GM12875 (cell line): Measurements from ENCODE around the gene DSCAM.

Experiments
- H3K4me3 ChIP-seq: one replicate; pipeline ENCODE4 v1.5.1; 2011; ENCODE audit warnings: low read depth, low read length, control low read depth
- TF ChIP-seq, protein P1 (sequence below): IDR thresholded peaks from 2 replicates; pipeline ENCODE4 v1.5.1; 2011; ENCODE audit warnings: low read depth, mild to moderate bottlenecking, control low read depth, inconsistent platforms, low read length, moderate library complexity, borderline replicate concordance; ENCODE audit not compliant: insufficient read depth

DSCAM gene

DNA sequence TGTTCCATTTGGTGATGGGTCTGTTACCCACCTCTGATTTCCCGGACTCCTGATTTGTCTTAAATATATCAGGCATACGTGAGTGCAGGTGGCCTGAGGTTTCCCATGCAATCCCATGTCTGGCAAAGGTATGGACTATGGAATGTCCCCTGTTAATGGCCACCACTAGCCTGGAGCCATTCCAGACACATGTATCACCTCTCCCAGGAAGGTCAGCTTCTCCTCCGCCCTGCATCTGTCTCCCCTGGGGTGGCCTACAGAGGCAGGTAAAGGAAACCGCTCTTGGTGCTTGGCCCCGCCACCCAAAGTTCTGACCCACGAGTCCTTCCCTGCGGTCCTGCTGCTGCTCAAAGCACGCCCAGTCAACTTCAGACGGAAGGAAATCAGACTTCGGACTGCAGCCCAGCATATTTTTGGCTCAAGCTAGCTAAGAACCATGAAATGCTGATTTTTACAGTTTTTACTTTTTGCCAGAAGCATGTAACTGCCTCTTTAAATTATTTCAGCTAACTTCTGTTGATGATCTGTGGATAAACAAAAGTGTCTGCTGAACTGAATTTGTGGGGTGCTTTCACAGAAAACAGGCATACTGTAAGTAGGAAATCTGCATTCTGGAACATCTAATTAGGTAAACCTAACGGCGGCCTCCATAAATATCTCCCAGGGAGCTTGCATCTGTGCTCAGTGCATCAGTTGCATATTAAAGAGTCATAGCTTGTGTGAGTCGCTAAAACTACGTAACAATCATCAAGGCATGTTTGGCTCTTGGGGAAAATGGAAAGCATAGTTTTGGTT is 873.8 kb downstream of the DSCAM start:
- TF ChIP-seq, protein P1, sequence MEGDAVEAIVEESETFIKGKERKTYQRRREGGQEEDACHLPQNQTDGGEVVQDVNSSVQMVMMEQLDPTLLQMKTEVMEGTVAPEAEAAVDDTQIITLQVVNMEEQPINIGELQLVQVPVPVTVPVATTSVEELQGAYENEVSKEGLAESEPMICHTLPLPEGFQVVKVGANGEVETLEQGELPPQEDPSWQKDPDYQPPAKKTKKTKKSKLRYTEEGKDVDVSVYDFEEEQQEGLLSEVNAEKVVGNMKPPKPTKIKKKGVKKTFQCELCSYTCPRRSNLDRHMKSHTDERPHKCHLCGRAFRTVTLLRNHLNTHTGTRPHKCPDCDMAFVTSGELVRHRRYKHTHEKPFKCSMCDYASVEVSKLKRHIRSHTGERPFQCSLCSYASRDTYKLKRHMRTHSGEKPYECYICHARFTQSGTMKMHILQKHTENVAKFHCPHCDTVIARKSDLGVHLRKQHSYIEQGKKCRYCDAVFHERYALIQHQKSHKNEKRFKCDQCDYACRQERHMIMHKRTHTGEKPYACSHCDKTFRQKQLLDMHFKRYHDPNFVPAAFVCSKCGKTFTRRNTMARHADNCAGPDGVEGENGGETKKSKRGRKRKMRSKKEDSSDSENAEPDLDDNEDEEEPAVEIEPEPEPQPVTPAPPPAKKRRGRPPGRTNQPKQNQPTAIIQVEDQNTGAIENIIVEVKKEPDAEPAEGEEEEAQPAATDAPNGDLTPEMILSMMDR = no peak
- H3K4me3 ChIP-seq = no peak overlapping the region

DNA sequence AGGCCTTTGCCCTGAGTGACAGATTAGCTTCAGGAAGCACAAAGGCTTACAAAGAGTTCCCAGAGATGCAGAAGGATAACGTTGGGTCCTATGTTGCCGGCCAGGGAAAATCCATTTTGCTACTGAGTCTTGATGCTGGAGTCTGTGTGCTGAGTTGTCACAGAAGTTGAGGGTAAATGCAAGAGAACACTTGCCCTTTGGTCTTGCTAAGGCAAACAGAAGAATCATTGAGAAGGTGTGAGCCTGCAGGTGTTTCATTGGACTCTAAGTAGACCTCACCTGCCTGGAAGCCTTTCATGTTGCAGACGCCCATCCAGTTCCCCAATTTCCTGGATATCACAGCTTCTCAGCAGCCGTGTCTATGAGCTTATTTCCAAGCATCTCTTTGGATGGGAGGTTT is 874.5 kb downstream of the DSCAM start:
- H3K4me3 ChIP-seq = no peak overlapping the region
- TF ChIP-seq, protein P1 = no peak

DNA sequence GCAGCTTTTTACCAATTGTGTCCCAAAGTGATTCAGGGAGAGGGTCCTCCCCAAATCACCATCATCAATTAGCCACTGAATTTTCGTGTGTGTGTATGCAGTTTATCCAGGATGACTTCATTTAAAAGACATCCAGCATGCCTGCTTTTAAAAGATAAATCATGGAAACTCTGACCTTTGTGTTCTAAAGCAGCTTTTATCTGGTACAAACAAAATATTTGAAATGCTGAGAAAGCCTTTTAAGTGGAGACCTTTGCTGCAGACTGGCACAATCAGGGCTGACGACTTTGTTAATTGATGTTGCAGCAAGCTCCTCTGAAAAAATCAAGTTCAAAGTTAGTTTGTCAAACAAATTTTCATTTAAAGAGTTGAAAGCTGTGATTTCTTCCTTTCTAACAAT is 875.0 kb downstream of the DSCAM start:
- H3K4me3 ChIP-seq = no peak overlapping the region
- TF ChIP-seq, protein P1 = no peak

DNA sequence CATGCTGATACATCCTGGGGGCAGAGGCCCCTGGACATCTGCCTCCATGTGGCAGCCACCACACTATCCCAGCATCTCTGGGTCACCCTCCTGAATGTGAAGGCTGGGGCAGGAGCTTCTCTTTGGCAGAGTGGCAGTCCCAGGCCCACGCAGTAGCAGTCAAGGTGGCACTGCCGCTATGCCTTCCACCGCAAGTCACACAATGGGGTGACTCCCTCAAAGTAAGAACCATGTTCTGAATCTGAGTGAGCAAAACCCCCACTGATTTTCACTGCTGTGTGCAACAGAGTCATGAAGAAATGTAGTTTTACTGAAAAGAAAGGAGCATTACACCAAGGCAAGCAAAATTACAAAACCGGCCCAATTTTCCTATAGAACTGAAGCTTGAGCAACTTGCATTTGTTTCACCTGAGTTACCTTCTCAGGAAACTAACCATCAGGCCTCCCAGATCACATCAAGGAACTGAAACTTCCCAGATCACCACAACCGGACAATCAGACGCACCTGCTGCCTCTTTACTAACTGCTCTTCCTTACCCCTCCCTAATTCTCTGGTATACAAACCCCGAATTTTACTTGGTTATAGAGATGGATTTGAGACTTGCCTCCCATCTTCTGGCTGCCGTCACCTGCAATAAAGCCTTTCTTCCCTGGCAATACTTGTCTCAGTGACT is 877.1 kb downstream of the DSCAM start:
- no peak overlapping the region for H3K4me3 ChIP-seq
- TF ChIP-seq, protein P1 = no peak

DNA sequence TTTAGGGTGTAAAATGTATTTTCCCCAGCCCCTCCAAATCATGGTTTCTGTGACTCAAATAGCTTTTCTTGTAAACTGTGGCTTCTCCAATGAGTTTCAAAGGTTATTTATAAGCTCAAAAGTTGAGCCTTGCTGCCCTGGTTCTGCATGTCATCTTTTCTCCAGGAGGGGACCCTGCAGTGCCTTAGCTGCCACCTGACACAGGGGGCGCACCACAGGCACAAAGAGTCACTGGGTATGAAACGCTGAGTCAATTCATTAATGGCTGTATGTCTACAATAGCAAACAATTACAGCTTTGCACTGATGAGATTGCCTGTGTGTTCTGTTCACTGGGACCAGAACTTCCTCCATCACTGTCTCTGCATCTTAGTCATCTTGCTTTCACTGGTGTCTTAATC is 878.9 kb downstream of the DSCAM start:
- TF ChIP-seq, protein P1 = no peak
- no peak overlapping the region for H3K4me3 ChIP-seq

DNA sequence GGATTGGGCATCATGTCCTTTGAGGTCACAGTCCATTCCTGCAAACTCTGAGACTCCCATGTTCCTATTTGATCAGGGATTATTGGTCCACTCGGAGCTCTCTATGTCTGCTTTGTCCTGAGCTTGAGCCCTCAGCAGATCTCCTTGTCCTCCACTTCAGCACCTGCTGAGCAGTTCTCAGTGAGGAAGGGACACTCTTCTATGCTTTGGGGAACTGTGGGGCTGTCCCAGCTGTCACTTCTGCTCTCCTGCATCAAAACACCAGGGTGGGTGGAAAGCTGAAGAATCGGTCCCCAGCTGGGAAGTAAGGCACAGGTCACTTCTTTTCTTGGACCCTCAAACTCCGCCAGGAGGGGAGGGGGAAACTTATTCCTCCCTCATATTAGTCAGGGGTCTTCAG is 880.2 kb downstream of the DSCAM start:
- TF ChIP-seq, protein P1 = no peak

DNA sequence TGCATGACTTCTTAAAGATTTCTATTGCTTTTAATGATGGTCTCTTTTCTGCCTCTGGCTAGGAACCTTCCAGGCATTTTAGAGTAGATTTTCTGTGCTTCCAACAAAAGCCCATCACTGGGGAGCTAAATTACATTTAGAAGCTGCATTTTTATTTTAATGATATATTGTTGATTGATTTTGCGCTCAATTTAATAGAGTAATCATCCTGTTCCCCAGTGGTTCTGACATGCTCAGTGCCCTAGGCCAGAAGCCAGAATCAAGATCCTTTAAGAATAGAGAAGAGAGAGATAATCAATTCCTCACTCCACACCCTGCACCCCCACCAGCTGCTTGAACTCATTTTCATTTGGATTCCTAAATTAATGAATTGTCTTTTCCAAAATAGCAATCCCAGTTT is 881.9 kb downstream of the DSCAM start:
- H3K4me3 ChIP-seq = no peak overlapping the region
- TF ChIP-seq, protein P1 = no peak

More for the DNA sequence above, 880.2 kb downstream of the DSCAM start:
- no peak overlapping the region for H3K4me3 ChIP-seq
